8988T (cell line): Measurements from ENCODE around the gene TSPOAP1.
"Not testable (repeated sequence)": the region's sequence is repeated elsewhere in the genome, so short reads cannot be mapped to it uniquely, and the experiment has no call there.

ENCODE experiments used
- DNase-seq: peaks from one replicate; pipeline ENCODE4 v3.0.0; 2011

Gene TSPOAP1

GRCh38 chr17:58362368-58363014 is 33.9 kb upstream of the TSPOAP1 start:
- DNase-seq: no peak

GRCh38 chr17:58360296-58361063 is 31.9 kb upstream of the TSPOAP1 start:
- DNase-seq: no peak

- no peak for DNase-seq
Observed at GRCh38 chr17:58358408-58359172, 30.0 kb upstream of the TSPOAP1 start.

GRCh38 chr17:58357312-58358297 is 29.0 kb upstream of the TSPOAP1 start:
- DNase-seq: no peak

GRCh38 chr17:58356231-58356630 is 27.6 kb upstream of the TSPOAP1 start:
- DNase-seq: no peak

GRCh38 chr17:58354541-58355216 is 26.1 kb upstream of the TSPOAP1 start:
- no peak for DNase-seq

- DNase-seq: no peak
Observed at GRCh38 chr17:58353389-58353825, 24.8 kb upstream of the TSPOAP1 start.

- no peak for DNase-seq
Observed at GRCh38 chr17:58352596-58353388, 24.2 kb upstream of the TSPOAP1 start.

- peak; percentile 84 for DNase-seq
Observed at GRCh38 chr17:58351831-58352595, 23.4 kb upstream of the TSPOAP1 start, which contains the start of gene SUPT4H1. SUPT4H1 (minus strand) TSS chr17:58352201; CDS start chr17:58352135, 66 bp downstream.

- no peak for DNase-seq
Observed at GRCh38 chr17:58351182-58351581, 22.6 kb upstream of the TSPOAP1 start.

GRCh38 chr17:58348038-58348437 is 19.4 kb upstream of the TSPOAP1 start:
- no peak for DNase-seq

- DNase-seq: no peak
Observed at GRCh38 chr17:58345500-58345899, 16.9 kb upstream of the TSPOAP1 start.

GRCh38 chr17:58344791-58345157 is 16.2 kb upstream of the TSPOAP1 start:
- no peak for DNase-seq

- DNase-seq: peak; percentile 2
Observed at GRCh38 chr17:58344047-58344790, 15.6 kb upstream of the TSPOAP1 start.

GRCh38 chr17:58343131-58343530 is 14.5 kb upstream of the TSPOAP1 start:
- DNase-seq: no peak

- no peak for DNase-seq
Observed at GRCh38 chr17:58341861-58342475, 13.4 kb upstream of the TSPOAP1 start.

GRCh38 chr17:58341136-58341860 is 12.7 kb upstream of the TSPOAP1 start:
- not testable (repeated sequence) for DNase-seq

GRCh38 chr17:58340405-58340876 is 11.8 kb upstream of the TSPOAP1 start:
- DNase-seq: no peak
